ENCODE data around the gene MTHFD2. TPM values are rescaled to one million over a fixed set of nuclear protein-coding genes. Genes with fewer than 3 reads are reported as not detected.

The MTHFD2 gene
- 10 to 100 TPM in 3 of 4 donors, 1 to 10 TPM in 1; 9.0 to 34.8 (median 20.9) TPM for total RNA-seq

DNA sequence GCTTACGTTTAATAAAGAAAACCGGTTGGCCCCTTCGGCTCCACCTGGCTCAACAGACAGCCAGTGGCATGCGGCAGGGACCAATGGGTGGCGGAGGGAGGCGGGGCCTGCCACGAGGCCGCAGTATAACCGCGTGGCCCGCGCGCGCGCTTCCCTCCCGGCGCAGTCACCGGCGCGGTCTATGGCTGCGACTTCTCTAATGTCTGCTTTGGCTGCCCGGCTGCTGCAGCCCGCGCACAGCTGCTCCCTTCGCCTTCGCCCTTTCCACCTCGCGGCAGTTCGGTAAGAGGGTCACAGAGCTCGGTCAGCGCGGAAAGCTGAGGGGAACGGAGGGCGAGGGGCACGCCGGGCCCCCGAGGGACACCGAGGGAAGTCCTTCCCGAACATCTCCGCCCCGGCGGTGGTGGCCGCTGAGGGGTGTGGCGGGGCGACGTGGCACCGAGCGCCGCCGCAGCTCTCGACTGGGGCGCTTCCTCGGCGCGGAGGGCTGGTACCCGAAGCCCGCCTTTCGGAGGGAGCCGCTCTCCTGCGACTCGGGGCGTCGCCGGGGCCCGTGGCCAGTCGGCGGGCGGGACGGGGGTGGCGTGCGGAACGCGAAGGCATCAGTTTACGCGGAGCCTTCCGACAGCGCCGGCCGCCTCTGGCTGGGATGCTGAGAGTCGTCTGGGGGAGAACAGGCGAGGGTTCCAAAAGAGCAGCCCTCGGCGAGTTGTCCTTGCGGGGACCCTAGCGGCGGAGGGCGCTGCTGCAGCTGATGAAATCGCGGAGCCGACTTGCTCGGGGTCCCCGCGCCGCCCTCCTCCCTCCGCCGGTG, at the start of gene MTHFD2:
TSS of gene MTHFD2 (plus strand) at position 155 of the 814 bp plus-strand sequence. CDS start at position 182, 27 bp downstream.
- intact Hi-C loops (cut with DNase I), result no loop called here
- H3K9me3 ChIP-seq, result no peaks in the 10 kb centered on the region
- peak within 1 kb of the TSS; percentile 45 to 79 (median 75) for H3K27ac ChIP-seq
- H3K4me3 ChIP-seq (replicated peaks in 1 of 3), result peak within 1 kb of the TSS; percentile 16 to 57 (median 44)
- 2 to 7% methylated on average over 9 to 38 of the region's 96 CpGs for WGBS, 2 donors
- H3K27me3 ChIP-seq, result no peaks in the 10 kb centered on the region
- TF ChIP-seq, protein P1, sequence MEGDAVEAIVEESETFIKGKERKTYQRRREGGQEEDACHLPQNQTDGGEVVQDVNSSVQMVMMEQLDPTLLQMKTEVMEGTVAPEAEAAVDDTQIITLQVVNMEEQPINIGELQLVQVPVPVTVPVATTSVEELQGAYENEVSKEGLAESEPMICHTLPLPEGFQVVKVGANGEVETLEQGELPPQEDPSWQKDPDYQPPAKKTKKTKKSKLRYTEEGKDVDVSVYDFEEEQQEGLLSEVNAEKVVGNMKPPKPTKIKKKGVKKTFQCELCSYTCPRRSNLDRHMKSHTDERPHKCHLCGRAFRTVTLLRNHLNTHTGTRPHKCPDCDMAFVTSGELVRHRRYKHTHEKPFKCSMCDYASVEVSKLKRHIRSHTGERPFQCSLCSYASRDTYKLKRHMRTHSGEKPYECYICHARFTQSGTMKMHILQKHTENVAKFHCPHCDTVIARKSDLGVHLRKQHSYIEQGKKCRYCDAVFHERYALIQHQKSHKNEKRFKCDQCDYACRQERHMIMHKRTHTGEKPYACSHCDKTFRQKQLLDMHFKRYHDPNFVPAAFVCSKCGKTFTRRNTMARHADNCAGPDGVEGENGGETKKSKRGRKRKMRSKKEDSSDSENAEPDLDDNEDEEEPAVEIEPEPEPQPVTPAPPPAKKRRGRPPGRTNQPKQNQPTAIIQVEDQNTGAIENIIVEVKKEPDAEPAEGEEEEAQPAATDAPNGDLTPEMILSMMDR (IDR thresholded peaks at IDR 0.05), result peak; percentile 37 to 70 (median 63)
- peak in 1 of 2 donors; percentile 43 for TF ChIP-seq POLR2A (IDR thresholded peaks at IDR 0.05)
- H3K36me3 ChIP-seq, result no peaks in the 10 kb centered on the region
- peak; percentile 79 to 84 for DNase-seq
- H3K4me1 ChIP-seq, result peaks cover 3 to 8% of the 10 kb centered on the region in 2 donors

DNA sequence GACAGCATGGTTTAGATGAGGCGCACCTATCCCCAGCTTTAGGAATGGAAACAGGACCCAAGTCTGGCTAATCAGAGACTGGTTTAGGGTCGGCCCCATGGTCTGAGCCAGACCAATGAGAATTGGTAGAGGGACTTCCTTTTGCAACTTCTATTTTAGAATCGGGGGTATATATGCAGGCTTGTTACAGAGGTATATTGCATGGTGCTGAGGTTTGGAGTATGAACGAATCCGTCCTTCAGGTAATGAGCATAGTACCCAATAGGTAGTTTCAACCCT, 49.2 kb upstream of the MTHFD2 start:
- TF ChIP-seq, protein P1 (IDR thresholded peaks at IDR 0.05), result no peak
- no peak for TF ChIP-seq POLR2A (IDR thresholded peaks at IDR 0.05)
- WGBS, 2 donors, result 92 to 94% methylated on average over 5 of the region's 5 CpGs
- intact Hi-C loops (cut with DNase I), result loop anchor here (10.0 kb wide), 1 partner anchor 324 kb away; the partner anchor contains the start of gene STAMBP
- no peaks in the 10 kb centered on the region for H3K27me3 ChIP-seq
- no peak overlapping the region for H3K27ac ChIP-seq
- DNase-seq, result no peak
- H3K4me1 ChIP-seq, result peaks cover 16 to 21% of the 10 kb centered on the region in 2 donors
- H3K9me3 ChIP-seq, result no peaks in the 10 kb centered on the region
- H3K36me3 ChIP-seq, result peaks cover 0 to 2% of the 10 kb centered on the region in 2 donors
- no peak overlapping the region for H3K4me3 ChIP-seq (replicated peaks in 1 of 3)

DNA sequence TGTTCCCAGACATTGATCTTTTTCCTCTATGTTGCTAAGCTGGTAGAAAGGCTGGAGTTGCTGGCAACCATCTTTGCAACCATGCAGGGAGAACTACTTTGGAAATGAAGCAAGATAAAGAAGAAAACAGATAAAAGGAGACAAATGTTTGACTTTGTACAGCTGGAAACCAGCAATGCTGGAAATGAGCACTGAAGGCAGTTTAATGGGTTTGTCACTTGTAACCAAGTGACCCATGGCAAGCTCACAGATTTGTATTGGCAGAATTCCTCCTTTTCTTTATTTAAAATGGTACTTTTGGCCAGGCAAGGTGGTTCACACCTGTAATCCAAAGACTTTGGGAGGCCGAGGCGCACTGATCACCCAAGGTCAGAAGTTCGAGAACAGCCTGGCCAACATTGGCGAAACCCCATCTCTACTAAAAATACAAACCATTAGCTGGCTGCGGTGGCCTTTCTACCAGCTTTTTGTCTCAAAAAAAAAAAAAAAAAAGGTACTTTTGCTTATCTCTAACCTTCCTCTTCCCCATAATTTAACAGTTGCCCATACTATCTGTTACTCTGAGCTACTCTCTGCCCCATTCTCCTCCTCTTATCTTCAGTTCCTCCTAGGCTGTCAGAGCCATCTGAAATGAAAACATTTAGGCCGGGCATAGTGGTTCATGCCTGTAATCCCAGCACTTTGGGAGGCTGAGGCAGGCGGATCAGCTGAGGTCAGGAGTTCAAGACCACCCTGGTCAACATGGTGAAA, 48.7 kb upstream of the MTHFD2 start:
- no peak for DNase-seq
- Histone ChIP-seq H3K36me3 (peaks cover 3 to 6% of the 10 kb centered on the region in 2 donors), H3K4me1 (peaks cover 16 to 21% of the 10 kb centered on the region in 2 donors), H3K9me3 (no peaks in the 10 kb centered on the region), H3K4me3 (replicated peaks in 1 of 3) (no peak overlapping the region), H3K27ac (no peak overlapping the region), H3K27me3 (no peaks in the 10 kb centered on the region)
- 92 to 93% methylated on average over 7 of the region's 7 CpGs for WGBS, 2 donors
- intact Hi-C loops (cut with DNase I), result loop anchor here (10.0 kb wide), 1 partner anchor 325 kb away; the partner anchor contains the start of gene STAMBP
- TF ChIP-seq POLR2A (IDR thresholded peaks at IDR 0.05), result no peak
- TF ChIP-seq, protein P1 (IDR thresholded peaks at IDR 0.05), result no peak

DNA sequence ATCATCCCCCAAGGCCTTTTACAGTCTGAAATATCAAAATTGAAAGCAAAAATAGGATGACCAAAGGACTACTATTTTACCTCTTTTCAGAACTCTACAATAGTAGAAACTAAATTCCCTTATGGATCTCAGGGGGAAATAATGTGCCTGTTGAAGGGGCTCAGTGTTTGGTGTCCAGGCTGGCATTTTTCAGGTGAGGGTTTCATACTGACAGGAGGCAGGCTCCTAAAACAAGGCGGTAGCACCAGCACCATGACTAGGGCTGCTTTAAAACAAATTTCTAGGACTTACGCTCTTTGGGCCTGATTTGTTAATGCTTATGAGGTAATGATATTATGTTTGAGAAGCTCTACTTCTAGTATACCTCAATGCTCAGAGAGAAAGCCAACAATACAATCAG, 45.5 kb upstream of the MTHFD2 start:
- no peaks in the 10 kb centered on the region for H3K9me3 ChIP-seq
- H3K4me3 ChIP-seq (replicated peaks in 1 of 3), result no peak overlapping the region
- H3K27ac ChIP-seq, result no peak overlapping the region
- no peak for DNase-seq
- intact Hi-C loops (cut with DNase I), result no loop called here
- TF ChIP-seq, protein P1 (IDR thresholded peaks at IDR 0.05), result no peak
- TF ChIP-seq POLR2A (IDR thresholded peaks at IDR 0.05), result no peak
- peaks cover 7 to 8% of the 10 kb centered on the region in 2 donors for H3K4me1 ChIP-seq
- 94 to 96% methylated on average over 2 of the region's 2 CpGs for WGBS, 2 donors
- no peaks in the 10 kb centered on the region for H3K27me3 ChIP-seq
- peaks cover 21 to 38% of the 10 kb centered on the region in 2 donors for H3K36me3 ChIP-seq
